Calu3 (cell line): ENCODE results near the gene CCDC92B. TPM values are rescaled to one million over a fixed set of nuclear protein-coding genes. Genes with fewer than 3 reads are reported as not detected.
A peak's percentile ranks its signal among the peaks of the same experiment; 100 is the strongest.
"Not testable (repeated sequence)": the region's sequence is repeated elsewhere in the genome, so short reads cannot be mapped to it uniquely, and the experiment has no call there.

Source experiments
- BruUV-seq: library from RNA; stranded (reverse); fragments of 400-500 nt; replicated peaks from 2 replicates; lab custom pipeline; 2021; lab: Mats Ljungman, UMichigan
- CTCF ChIA-PET: fragments of 300-600 bp; sonication (Branson Sonifier 250); formaldehyde crosslinking; loops from one replicate; lab custom pipeline; 2022; ENCODE audit warnings: antibody characterized with exemption; lab: Charles Lee
- DNase-seq: peaks from one replicate; pipeline ENCODE4 v3.0.0; 2022
- H3K27ac Mint-ChIP-seq: one replicate; pipeline ENCODE4 v1.8.0; 2022; ENCODE audit warnings: mixed read lengths; ENCODE audit not compliant: unreplicated experiment
- H3K27me3 Mint-ChIP-seq: one replicate; pipeline ENCODE4 v1.8.0; 2022; ENCODE audit warnings: mixed read lengths; ENCODE audit not compliant: unreplicated experiment
- H3K36me3 Mint-ChIP-seq: one replicate; pipeline ENCODE4 v1.8.0; 2022; ENCODE audit warnings: mild to moderate bottlenecking, moderate library complexity, mixed read lengths; ENCODE audit not compliant: insufficient read depth, unreplicated experiment
- H3K4me1 Mint-ChIP-seq: one replicate; pipeline ENCODE4 v1.8.0; 2022; ENCODE audit warnings: mild to moderate bottlenecking, low read depth, mixed read lengths; ENCODE audit not compliant: unreplicated experiment
- H3K4me3 Mint-ChIP-seq: one replicate; pipeline ENCODE4 v1.8.0; 2022; ENCODE audit warnings: mild to moderate bottlenecking, low read depth, moderate library complexity, mixed read lengths; ENCODE audit not compliant: unreplicated experiment
- H3K9me3 Mint-ChIP-seq: one replicate; pipeline ENCODE4 v1.8.0; 2022; ENCODE audit warnings: low read depth, mixed read lengths; ENCODE audit not compliant: unreplicated experiment
- CTCF ChIP-seq: fragments of 200-600 bp; IDR thresholded peaks from one replicate; pipeline ENCODE4 v1.8.0; 2022; ENCODE audit warnings: antibody characterized with exemption; ENCODE audit not compliant: unreplicated experiment
- intact Hi-C: fragments of 100-400 bp; cut with micrococcal nuclease; formaldehyde crosslinking; loops from one replicate; pipeline ENCODE4 v1.10.0; 2022; ENCODE audit not compliant: unreplicated experiment
- total RNA-seq: library from RNA; stranded (reverse); gene quantifications from 2 replicates; pipeline ENCODE4 v1.2.3, GENCODE V29; 2022

Gene CCDC92B
- total RNA-seq, 1 experiment from 2014 or later: not detected

GRCh38 chr17:2792366-2793169 lies 43.1 kb upstream of the CCDC92B start:
- CTCF ChIA-PET: interaction anchor here (1.5 kb wide), 1 partner anchor 14 kb away, joined by 3 read pairs; no protein-coding TSS in a partner anchor

GRCh38 chr17:2789700-2790099 lies 40.2 kb upstream of the CCDC92B start:
- no peaks in the 10 kb centered on the region for H3K27me3 Mint-ChIP-seq
- CTCF ChIA-PET: interaction anchor here (0.6 kb wide), 1 partner anchor 164 kb away, joined by 5 read pairs; no protein-coding TSS in a partner anchor
- no peaks in the 10 kb centered on the region for H3K4me1 Mint-ChIP-seq
- no TSS peak for BruUV-seq
- no peak for TF ChIP-seq CTCF
- H3K27ac Mint-ChIP-seq: no peak overlapping the region
- H3K4me3 Mint-ChIP-seq: no peak overlapping the region
- intact Hi-C loops: no loop called here
- no peak for DNase-seq
- H3K36me3 Mint-ChIP-seq: no peaks in the 10 kb centered on the region
- H3K9me3 Mint-ChIP-seq: no peaks in the 10 kb centered on the region

More at GRCh38 chr17:2792366-2793169, 43.1 kb upstream of the CCDC92B start:
- no peaks in the 10 kb centered on the region for H3K9me3 Mint-ChIP-seq
- no peaks in the 10 kb centered on the region for H3K36me3 Mint-ChIP-seq
- no peak for TF ChIP-seq CTCF
- peaks cover 13% of the 10 kb centered on the region for H3K27me3 Mint-ChIP-seq
- no TSS peak for BruUV-seq
- intact Hi-C loops: no loop called here
- H3K4me1 Mint-ChIP-seq: peaks cover 13% of the 10 kb centered on the region
- H3K4me3 Mint-ChIP-seq: no peak overlapping the region
- no peak overlapping the region for H3K27ac Mint-ChIP-seq
- no peak for DNase-seq

- intact Hi-C loops: no loop called here
- TF ChIP-seq CTCF: peak; percentile 78
- CTCF ChIA-PET: interaction anchor here (1.0 kb wide), 1 partner anchor 1057 kb away, joined by 5 read pairs; no protein-coding TSS in a partner anchor
- Mint-ChIP-seq H3K36me3 (no peaks in the 10 kb centered on the region), H3K4me1 (no peaks in the 10 kb centered on the region), H3K9me3 (no peaks in the 10 kb centered on the region), H3K4me3 (no peak overlapping the region), H3K27ac (no peak overlapping the region), H3K27me3 (peaks cover 19% of the 10 kb centered on the region)
- peak; percentile 91 for DNase-seq
- no TSS peak for BruUV-seq
Observed at GRCh38 chr17:2786176-2786881, 36.9 kb upstream of the CCDC92B start.

- BruUV-seq, CTCF ChIA-PET, H3K9me3 Mint-ChIP-seq, H3K36me3 Mint-ChIP-seq, H3K4me1 Mint-ChIP-seq, DNase-seq, H3K27ac Mint-ChIP-seq, H3K4me3 Mint-ChIP-seq, intact Hi-C loops: not testable (repeated sequence)
- H3K27me3 Mint-ChIP-seq: peaks cover 28% of the 10 kb centered on the region
Observed at GRCh38 chr17:2785376-2785775, 35.9 kb upstream of the CCDC92B start.
